ENCODE results near the gene CFL2.

The CFL2 gene

DNA sequence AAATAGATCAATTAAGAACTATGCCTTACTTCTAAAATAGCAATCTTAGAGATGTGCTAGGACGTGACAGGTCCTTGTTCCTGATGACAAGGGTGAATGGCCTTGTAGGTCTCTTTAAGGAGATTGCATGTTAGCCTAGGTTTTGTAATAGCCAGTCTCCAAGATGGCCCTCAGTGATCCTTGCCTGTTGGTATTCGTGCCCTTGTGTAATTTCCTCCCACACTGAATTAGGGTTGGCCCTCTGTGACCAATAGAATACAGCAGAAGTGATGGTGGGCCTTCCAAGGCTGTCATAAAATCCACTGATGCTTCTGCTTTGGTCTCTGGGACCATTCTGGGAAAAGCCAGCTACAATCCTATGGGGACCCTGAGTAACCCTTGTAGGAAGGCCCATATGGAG, 46.3 kb downstream of the CFL2 start:
- no peak for DNase-seq

DNA sequence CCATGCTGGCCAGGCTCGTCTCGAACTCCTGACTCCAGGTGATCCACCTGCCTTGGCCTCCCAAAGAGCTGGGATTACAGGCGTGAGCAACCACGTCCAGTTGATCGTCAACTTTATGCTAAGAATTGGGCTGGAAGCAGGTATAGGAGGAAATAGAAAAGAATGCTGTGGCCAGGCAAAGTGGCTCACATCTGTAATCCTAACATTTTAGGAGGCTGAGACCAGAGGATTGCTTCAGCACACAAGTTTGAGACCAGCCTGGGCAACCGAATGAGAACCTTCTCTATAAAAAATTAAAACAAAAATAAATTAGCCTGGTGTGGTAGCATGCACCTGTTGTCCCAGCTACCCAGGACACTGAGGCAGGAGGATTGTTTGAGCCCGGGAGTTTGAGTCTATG, 47.4 kb downstream of the CFL2 start:
- no peak for DNase-seq

DNA sequence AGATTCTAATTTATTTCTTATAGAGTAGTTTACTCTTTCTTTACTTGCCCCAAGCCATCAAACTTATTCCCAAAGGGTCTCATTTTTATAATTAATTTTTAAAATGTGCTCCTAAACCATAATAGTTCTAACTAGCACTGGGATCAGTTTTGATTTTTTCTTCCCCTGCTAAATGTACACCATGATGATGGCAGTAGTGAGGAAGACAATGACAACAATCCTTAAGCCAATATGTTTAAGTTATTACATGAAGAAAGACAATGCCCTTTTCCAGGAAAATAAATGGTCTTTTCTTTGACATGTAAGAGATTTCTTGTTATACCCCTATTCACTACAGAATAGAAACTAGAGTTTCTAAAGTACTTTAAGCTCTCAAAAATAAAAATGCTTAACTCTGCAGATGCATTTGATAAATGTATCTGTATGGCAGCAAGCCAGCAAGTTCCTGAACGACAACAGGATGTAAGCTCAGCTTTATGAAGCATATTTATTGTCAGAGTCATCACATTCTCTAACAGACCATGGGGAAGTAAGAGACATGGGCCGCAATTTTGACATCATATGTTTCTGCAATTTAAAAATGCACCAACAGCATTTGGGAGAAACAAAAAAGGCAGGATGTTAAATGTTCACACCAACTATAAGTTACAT, 48.5 kb downstream of the CFL2 start:
- no peak for DNase-seq

DNA sequence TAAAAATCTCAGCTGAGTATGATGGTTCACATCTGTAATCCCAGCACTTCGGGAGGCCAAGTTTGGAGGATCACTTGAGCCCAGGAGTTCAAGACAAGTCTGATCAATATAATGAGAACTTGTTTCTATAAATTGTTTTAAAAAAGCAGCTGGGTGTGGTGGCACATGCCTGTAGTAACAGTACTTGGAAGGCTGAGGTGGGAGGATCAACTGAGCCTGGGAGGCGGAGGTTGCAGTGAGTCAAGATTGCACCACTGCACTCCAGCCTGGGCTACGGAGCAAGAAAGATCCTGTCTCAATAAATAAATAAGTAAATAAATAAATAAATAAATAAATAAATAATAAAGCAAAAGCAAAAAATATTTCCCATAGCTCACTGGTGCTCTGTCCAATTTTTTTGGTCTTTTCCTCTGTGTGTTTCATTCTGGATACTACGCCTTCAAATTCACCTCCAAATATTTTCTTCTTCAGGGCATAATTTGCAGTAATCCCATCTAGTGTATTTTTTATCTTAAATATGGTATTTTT, 51.8 kb downstream of the CFL2 start:
- DNase-seq: no peak

DNA sequence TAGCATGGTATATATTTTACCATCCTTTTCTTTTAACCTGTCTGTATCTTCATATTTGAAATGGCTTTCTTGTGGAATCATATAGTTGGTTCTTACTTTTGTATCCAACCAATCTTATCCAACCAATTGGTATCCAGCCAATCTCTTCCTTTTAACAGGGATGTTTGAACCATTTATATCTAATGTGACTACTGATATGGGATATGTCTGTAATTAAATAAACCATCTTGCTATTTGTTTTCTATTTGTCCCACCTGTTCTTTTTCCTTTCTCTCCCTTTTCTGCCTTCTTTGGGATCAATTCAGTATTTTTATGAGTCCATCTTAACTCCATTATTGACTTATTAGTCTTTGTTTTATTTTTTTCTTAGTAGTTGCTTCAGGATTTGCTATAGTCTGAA, 53.6 kb downstream of the CFL2 start:
- no peak for DNase-seq

Data from NCI-H187 (cell line).